DMS53 (cell line): Measurements from ENCODE around the gene CT45A7.
"Not testable (repeated sequence)": the region's sequence is repeated elsewhere in the genome, so short reads cannot be mapped to it uniquely, and the experiment has no call there.

Source experiments
- DNase-seq: peaks from one replicate; lab custom pipeline; 2025; lab: John Stamatoyannopoulos, UW

CT45A7 gene

GRCh38 chrX:135837180-135837579, at the start of gene CT45A7:
Gene CT45A7 (minus strand): TSS chrX:135837280. CDS start chrX:135833533, 3,747 bp downstream.
- DNase-seq, result not testable (repeated sequence)

GRCh38 chrX:135882741-135883140, 45.7 kb upstream of the CT45A7 start:
- not testable (repeated sequence) for DNase-seq

- DNase-seq, result not testable (repeated sequence)
Measured at GRCh38 chrX:135871712-135872111, 34.6 kb upstream of the CT45A7 start, which contains the start of gene CT45A9. Gene CT45A9 (minus strand): TSS chrX:135871812. CDS start chrX:135868061, 3,751 bp downstream.

GRCh38 chrX:135854438-135854837, 17.4 kb upstream of the CT45A7 start, which contains the start of gene CT45A8:
Gene CT45A8 (minus strand): TSS chrX:135854538. CDS start chrX:135850783, 3,755 bp downstream.
- DNase-seq, result not testable (repeated sequence)

GRCh38 chrX:135819912-135820311, 17.2 kb downstream of the CT45A7 start, which contains the start of gene CT45A2:
Gene CT45A2 (minus strand): TSS chrX:135820012. CDS start chrX:135816265, 3,747 bp downstream.
- not testable (repeated sequence) for DNase-seq

GRCh38 chrX:135802687-135803086, 34.4 kb downstream of the CT45A7 start, which contains the start of gene CT45A6:
Gene CT45A6 (minus strand): TSS chrX:135802787. CDS start chrX:135798993, 3,794 bp downstream.
- DNase-seq, result not testable (repeated sequence)

GRCh38 chrX:135785403-135785802, 51.7 kb downstream of the CT45A7 start, which contains the start of gene CT45A5:
Gene CT45A5 (minus strand): TSS chrX:135785503. CDS start chrX:135781729, 3,774 bp downstream.
- DNase-seq, result not testable (repeated sequence)
